Prostate gland (tissue), 2 donors: ENCODE measurements around the gene RAB36.

ENCODE experiments used
- CTCF ChIP-seq, 4 experiments: fragments of 200-600 bp in 2 of 4; fragments of 450-650 bp in 2 of 4; sonication (generic) in 2 of 4; IDR thresholded peaks; 1 replicate in 3 of 4; 2 replicates in 1 of 4; pipeline ENCODE4 v1.5.1; 2016 to 2019; ENCODE audit warnings: antibody characterized with exemption in 4 of 4, mild to moderate bottlenecking in 2 of 4, moderate library complexity in 2 of 4
- POLR2A ChIP-seq: fragments of 450-650 bp; IDR thresholded peaks from one replicate; pipeline ENCODE4 v1.6.1; 2016; ENCODE audit warnings: antibody characterized with exemption, mild to moderate bottlenecking

GRCh38 chr22:23098230-23098705 is 47.0 kb upstream of the RAB36 start:
- no peak for TF ChIP-seq CTCF (IDR thresholded peaks at IDR 0.05)
- no peak for TF ChIP-seq POLR2A
